Measurements from ENCODE around the gene CYP26A1.

Gene CYP26A1

GRCh38 chr10:93077860-93078337 is 4.2 kb downstream of the CYP26A1 start:
- in situ Hi-C loops (cut with HindIII; ENCODE audit: low sequenced_read_pairs), result no loop called here

GRCh38 chr10:93079663-93080349 is 6.1 kb downstream of the CYP26A1 start:
- in situ Hi-C loops (cut with HindIII; ENCODE audit: low sequenced_read_pairs), result no loop called here

- in situ Hi-C loops (cut with HindIII; ENCODE audit: low sequenced_read_pairs), result no loop called here
Measured at GRCh38 chr10:93080350-93081046, 6.8 kb downstream of the CYP26A1 start.

GRCh38 chr10:93081318-93081717 is 7.6 kb downstream of the CYP26A1 start:
- in situ Hi-C loops (cut with HindIII; ENCODE audit: low sequenced_read_pairs), result no loop called here

- in situ Hi-C loops (cut with HindIII; ENCODE audit: low sequenced_read_pairs), result no loop called here
Measured at GRCh38 chr10:93081834-93082233, 8.1 kb downstream of the CYP26A1 start.

GRCh38 chr10:93083743-93084539 is 10.2 kb downstream of the CYP26A1 start:
- in situ Hi-C loops (cut with HindIII; ENCODE audit: low sequenced_read_pairs), result no loop called here

- in situ Hi-C loops (cut with HindIII; ENCODE audit: low sequenced_read_pairs), result no loop called here
Measured at GRCh38 chr10:93085272-93085859, 11.7 kb downstream of the CYP26A1 start.

- in situ Hi-C loops (cut with HindIII; ENCODE audit: low sequenced_read_pairs), result no loop called here
Measured at GRCh38 chr10:93086289-93086688, 12.6 kb downstream of the CYP26A1 start.

- in situ Hi-C loops (cut with HindIII; ENCODE audit: low sequenced_read_pairs), result no loop called here
Measured at GRCh38 chr10:93087846-93088245, 14.2 kb downstream of the CYP26A1 start.

- in situ Hi-C loops (cut with HindIII; ENCODE audit: low sequenced_read_pairs), result no loop called here
Measured at GRCh38 chr10:93088466-93088865, 14.8 kb downstream of the CYP26A1 start.

GRCh38 chr10:93090619-93091018 is 16.9 kb downstream of the CYP26A1 start:
- in situ Hi-C loops (cut with HindIII; ENCODE audit: low sequenced_read_pairs), result no loop called here

GRCh38 chr10:93091960-93092359 is 18.3 kb downstream of the CYP26A1 start:
- in situ Hi-C loops (cut with HindIII; ENCODE audit: low sequenced_read_pairs), result no loop called here

- in situ Hi-C loops (cut with HindIII; ENCODE audit: low sequenced_read_pairs), result no loop called here
Measured at GRCh38 chr10:93095225-93095624, 21.5 kb downstream of the CYP26A1 start.

- in situ Hi-C loops (cut with HindIII; ENCODE audit: low sequenced_read_pairs), result no loop called here
Measured at GRCh38 chr10:93096901-93097300, 23.2 kb downstream of the CYP26A1 start.

- in situ Hi-C loops (cut with HindIII; ENCODE audit: low sequenced_read_pairs), result no loop called here
Measured at GRCh38 chr10:93097386-93097785, 23.7 kb downstream of the CYP26A1 start.

GRCh38 chr10:93098816-93099215 is 25.1 kb downstream of the CYP26A1 start:
- in situ Hi-C loops (cut with HindIII; ENCODE audit: low sequenced_read_pairs), result no loop called here

GRCh38 chr10:93099670-93100069 is 26.0 kb downstream of the CYP26A1 start:
- in situ Hi-C loops (cut with HindIII; ENCODE audit: low sequenced_read_pairs), result loop anchor here (10.0 kb wide), 2 partner anchors 75 to 165 kb away; no protein-coding TSS in a partner anchor

- in situ Hi-C loops (cut with HindIII; ENCODE audit: low sequenced_read_pairs), result loop anchor here (10.0 kb wide), 2 partner anchors 74 to 164 kb away; no protein-coding TSS in a partner anchor
Measured at GRCh38 chr10:93101148-93101547, 27.5 kb downstream of the CYP26A1 start.

GRCh38 chr10:93103953-93104352 is 30.3 kb downstream of the CYP26A1 start:
- in situ Hi-C loops (cut with HindIII; ENCODE audit: low sequenced_read_pairs), result loop anchor here (10.0 kb wide), 2 partner anchors 71 to 161 kb away; no protein-coding TSS in a partner anchor

GRCh38 chr10:93106631-93107072 is 33.0 kb downstream of the CYP26A1 start:
- in situ Hi-C loops (cut with HindIII; ENCODE audit: low sequenced_read_pairs), result loop anchor here (10.0 kb wide), 2 partner anchors 68 to 158 kb away; no protein-coding TSS in a partner anchor
